Large intestine (tissue), 3 donors: Measurements from ENCODE around the gene ZFR. TPM values are rescaled to one million over a fixed set of nuclear protein-coding genes. Genes with fewer than 3 reads are reported as not detected.
A peak's percentile ranks its signal among the peaks of the same experiment; 100 is the strongest.
"Not testable (repeated sequence)": the region's sequence is repeated elsewhere in the genome, so short reads cannot be mapped to it uniquely, and the experiment has no call there.

Experiments used
- DNase-seq, 2 donors: peaks; one replicate each; pipeline versions ENCODE4 v3.0.0 to v3.0.0-alpha.2; 2013
- H3K27ac ChIP-seq: one replicate; pipeline ENCODE4 v1.5.1; 2013; ENCODE audit warnings: low read length
- H3K27me3 ChIP-seq: 2 replicates; pipeline ENCODE4 v1.6.1; 2013; ENCODE audit warnings: low read length; ENCODE audit not compliant: control insufficient read depth, insufficient read depth
- H3K36me3 ChIP-seq: 2 replicates; pipeline ENCODE4 v1.6.1; 2013; ENCODE audit warnings: low read length; ENCODE audit not compliant: control insufficient read depth, insufficient read depth
- H3K4me1 ChIP-seq: one replicate; pipeline ENCODE4 v1.6.1; 2013; ENCODE audit warnings: low read length; ENCODE audit not compliant: control insufficient read depth, insufficient read depth
- H3K4me3 ChIP-seq: one replicate; pipeline ENCODE4 v1.5.1; 2013; ENCODE audit warnings: low read length
- H3K9me3 ChIP-seq: one replicate; pipeline ENCODE4 v1.6.1; 2013; ENCODE audit warnings: mild to moderate bottlenecking, low read depth, low read length, moderate library complexity; ENCODE audit not compliant: control insufficient read depth
- WGBS: methylation state at CpG from one replicate; pipeline ENCODE4 v1.1.5; 2013; ENCODE audit warnings: low lambda C conversion rate; ENCODE audit not compliant: insufficient coverage; 5-methylcytosine and 5-hydroxymethylcytosine counted together
- polyA plus RNA-seq: library from polyadenylated mRNA; unstranded; fragments of 120-200 nt; gene quantifications from one replicate; pipeline ENCODE4 v1.2.1, GENCODE V29; 2013

The ZFR gene
- polyA plus RNA-seq, 1 donor, result 75.2 TPM

- Histone ChIP-seq H3K4me1 (peaks cover 22% of the 10 kb centered on the region), H3K9me3 (no peaks in the 10 kb centered on the region), H3K27me3 (no peaks in the 10 kb centered on the region), H3K36me3 (no peaks in the 10 kb centered on the region), H3K4me3 (no peak overlapping the region), H3K27ac (no peak overlapping the region)
- no CpG with 5 or more reads among the region's 10 CpGs for WGBS
- peak; percentile 48 to 52 for DNase-seq
Measured at GRCh38 chr5:32329395-32329834, 115.1 kb downstream of the ZFR start.

- peaks cover 12% of the 10 kb centered on the region for H3K4me1 ChIP-seq
- WGBS, result no CpG with 5 or more reads among the region's 3 CpGs
- no peaks in the 10 kb centered on the region for H3K9me3 ChIP-seq
- no peak for DNase-seq
- H3K36me3 ChIP-seq, result no peaks in the 10 kb centered on the region
- no peaks in the 10 kb centered on the region for H3K27me3 ChIP-seq
- H3K27ac ChIP-seq, result no peak overlapping the region
- no peak overlapping the region for H3K4me3 ChIP-seq
Measured at GRCh38 chr5:32326216-32326772, 118.2 kb downstream of the ZFR start.

- no peak for DNase-seq
- H3K36me3 ChIP-seq, result no peaks in the 10 kb centered on the region
- H3K9me3 ChIP-seq, result no peaks in the 10 kb centered on the region
- no peaks in the 10 kb centered on the region for H3K27me3 ChIP-seq
- no peak overlapping the region for H3K4me3 ChIP-seq
- H3K27ac ChIP-seq, result no peak overlapping the region
- no CpG with 5 or more reads among the region's 4 CpGs for WGBS
- H3K4me1 ChIP-seq, result peaks cover 6% of the 10 kb centered on the region
Measured at GRCh38 chr5:32325616-32326015, 118.9 kb downstream of the ZFR start.

GRCh38 chr5:32325062-32325461, 119.5 kb downstream of the ZFR start:
- no peak overlapping the region for H3K27ac ChIP-seq
- no peak for DNase-seq
- no peaks in the 10 kb centered on the region for H3K9me3 ChIP-seq
- peaks cover 5% of the 10 kb centered on the region for H3K4me1 ChIP-seq
- no peaks in the 10 kb centered on the region for H3K27me3 ChIP-seq
- no peaks in the 10 kb centered on the region for H3K36me3 ChIP-seq
- H3K4me3 ChIP-seq, result no peak overlapping the region
- no CpG with 5 or more reads among the region's 3 CpGs for WGBS

- Histone ChIP-seq H3K27ac (no peak overlapping the region), H3K36me3 (no peaks in the 10 kb centered on the region), H3K4me1 (no peaks in the 10 kb centered on the region), H3K27me3 (no peaks in the 10 kb centered on the region), H3K4me3 (no peak overlapping the region), H3K9me3 (no peaks in the 10 kb centered on the region)
- DNase-seq, result no peak
- WGBS, result 80% methylated on average over 1 of the region's 8 CpGs
Measured at GRCh38 chr5:32323741-32324140, 120.8 kb downstream of the ZFR start.

- no peaks in the 10 kb centered on the region for H3K36me3 ChIP-seq
- no peak for DNase-seq
- H3K4me3 ChIP-seq, result no peak overlapping the region
- no peaks in the 10 kb centered on the region for H3K4me1 ChIP-seq
- no CpG with 5 or more reads among the region's 12 CpGs for WGBS
- H3K9me3 ChIP-seq, result no peaks in the 10 kb centered on the region
- no peaks in the 10 kb centered on the region for H3K27me3 ChIP-seq
- no peak overlapping the region for H3K27ac ChIP-seq
Measured at GRCh38 chr5:32322882-32323281, 121.7 kb downstream of the ZFR start.

- WGBS, result 80% methylated on average over 1 of the region's 2 CpGs
- H3K36me3 ChIP-seq, H3K27me3 ChIP-seq, H3K4me3 ChIP-seq, H3K27ac ChIP-seq, DNase-seq, H3K4me1 ChIP-seq, H3K9me3 ChIP-seq: not testable (repeated sequence)
Measured at GRCh38 chr5:32321787-32322186, 122.8 kb downstream of the ZFR start.

GRCh38 chr5:32320576-32320975, 124.0 kb downstream of the ZFR start:
- no peaks in the 10 kb centered on the region for H3K9me3 ChIP-seq

GRCh38 chr5:32319926-32320543, 124.5 kb downstream of the ZFR start:
- Histone ChIP-seq H3K27ac (no peak overlapping the region), H3K4me3 (no peak overlapping the region), H3K4me1 (no peaks in the 10 kb centered on the region), H3K9me3 (no peaks in the 10 kb centered on the region), H3K27me3 (no peaks in the 10 kb centered on the region), H3K36me3 (no peaks in the 10 kb centered on the region)
- WGBS, result no CpG with 5 or more reads among the region's 7 CpGs
- no peak for DNase-seq

More at GRCh38 chr5:32320576-32320975, 124.0 kb downstream of the ZFR start:
- H3K36me3 ChIP-seq, result no peaks in the 10 kb centered on the region
- WGBS, result no CpG with 5 or more reads among the region's 10 CpGs
- H3K4me3 ChIP-seq, result no peak overlapping the region
- DNase-seq, result no peak
- H3K4me1 ChIP-seq, result no peaks in the 10 kb centered on the region
- H3K27ac ChIP-seq, result no peak overlapping the region
- H3K27me3 ChIP-seq, result no peaks in the 10 kb centered on the region

- Histone ChIP-seq H3K36me3 (no peaks in the 10 kb centered on the region), H3K4me3 (no peak overlapping the region), H3K27me3 (no peaks in the 10 kb centered on the region), H3K27ac (no peak overlapping the region), H3K9me3 (no peaks in the 10 kb centered on the region), H3K4me1 (no peaks in the 10 kb centered on the region)
- WGBS, result no CpG with 5 or more reads among the region's 7 CpGs
- DNase-seq, result no peak
Measured at GRCh38 chr5:32319392-32319791, 125.1 kb downstream of the ZFR start.

- Histone ChIP-seq H3K4me1 (no peaks in the 10 kb centered on the region), H3K9me3 (no peaks in the 10 kb centered on the region), H3K36me3 (no peaks in the 10 kb centered on the region), H3K4me3 (no peak overlapping the region), H3K27me3 (no peaks in the 10 kb centered on the region), H3K27ac (no peak overlapping the region)
- no peak for DNase-seq
- no CpG with 5 or more reads among the region's 7 CpGs for WGBS
Measured at GRCh38 chr5:32317041-32317440, 127.5 kb downstream of the ZFR start.
